Thyroid gland (tissue), 4 donors: Measurements from ENCODE around the gene CRABP2. TPM values are rescaled to one million over a fixed set of nuclear protein-coding genes. Genes with fewer than 3 reads are reported as not detected.

Experiments used
- DNase-seq, 2 donors: peaks; one replicate each; pipeline ENCODE4 v3.0.0-alpha.2; 2019
- H3K27ac ChIP-seq, 3 donors: fragments of 200-600 bp; sonication (generic); 1 replicate in 2 of 3; 2 replicates in 1 of 3; pipeline ENCODE4 v1.5.1; 2016 to 2019; ENCODE audit warnings: mild to moderate bottlenecking in 1 of 3, moderate library complexity in 1 of 3
- H3K27me3 ChIP-seq: fragments of 200-600 bp; sonication (generic); one replicate; pipeline ENCODE4 v1.5.1; 2019
- H3K36me3 ChIP-seq, 2 donors: fragments of 200-600 bp; sonication (generic); one replicate each; pipeline ENCODE4 v1.5.1; 2016 to 2019
- H3K4me1 ChIP-seq, 2 donors: fragments of 200-600 bp; sonication (generic); one replicate each; pipeline ENCODE4 v1.5.1; 2017 to 2019
- H3K4me3 ChIP-seq, 3 donors: fragments of 200-600 bp; sonication (generic); replicated peaks in 1 of 3; 1 replicate in 2 of 3; 2 replicates in 1 of 3; pipeline ENCODE4 v1.5.1; 2016; ENCODE audit warnings: mild to moderate bottlenecking in 1 of 3
- H3K9me3 ChIP-seq: fragments of 200-600 bp; sonication (generic); one replicate; pipeline ENCODE4 v1.5.1; 2017
- POLR2A ChIP-seq, 2 donors: fragments of 450-650 bp; IDR thresholded peaks; one replicate each; pipeline ENCODE4 v1.6.1; 2017; ENCODE audit warnings: antibody characterized with exemption in 2 of 2, mild to moderate bottlenecking in 2 of 2, moderate library complexity in 1 of 2
- WGBS, 2 donors: methylation state at CpG; one replicate each; pipeline ENCODE4 v1.1.5; 2017; 5-methylcytosine and 5-hydroxymethylcytosine counted together
- intact Hi-C: fragments of 100-400 bp; cut with DNase I; formaldehyde crosslinking; loops from one replicate; pipeline ENCODE4 v1.15.1; 2023
- total RNA-seq, 4 donors: library from RNA; depleted of rRNA; stranded (reverse); fragments of >200 nt; gene quantifications; one replicate each; pipeline ENCODE4 v1.2.3, GENCODE V29; 2016
- TF ChIP-seq, protein P1 (sequence below), 6 experiments: fragments of 200-600 bp in 3 of 6; fragments of 450-650 bp in 3 of 6; sonication (generic) in 3 of 6; IDR thresholded peaks; one replicate each; pipeline ENCODE4 v1.5.1; 2016 to 2019; ENCODE audit warnings: antibody characterized with exemption in 6 of 6, mild to moderate bottlenecking in 2 of 6, inconsistent platforms in 1 of 6, moderate library complexity in 1 of 6

CRABP2 gene
- total RNA-seq, 4 donors from 2014 or later: 3.0 to 15.3 (median 4.5) TPM; not detected in 1

DNA sequence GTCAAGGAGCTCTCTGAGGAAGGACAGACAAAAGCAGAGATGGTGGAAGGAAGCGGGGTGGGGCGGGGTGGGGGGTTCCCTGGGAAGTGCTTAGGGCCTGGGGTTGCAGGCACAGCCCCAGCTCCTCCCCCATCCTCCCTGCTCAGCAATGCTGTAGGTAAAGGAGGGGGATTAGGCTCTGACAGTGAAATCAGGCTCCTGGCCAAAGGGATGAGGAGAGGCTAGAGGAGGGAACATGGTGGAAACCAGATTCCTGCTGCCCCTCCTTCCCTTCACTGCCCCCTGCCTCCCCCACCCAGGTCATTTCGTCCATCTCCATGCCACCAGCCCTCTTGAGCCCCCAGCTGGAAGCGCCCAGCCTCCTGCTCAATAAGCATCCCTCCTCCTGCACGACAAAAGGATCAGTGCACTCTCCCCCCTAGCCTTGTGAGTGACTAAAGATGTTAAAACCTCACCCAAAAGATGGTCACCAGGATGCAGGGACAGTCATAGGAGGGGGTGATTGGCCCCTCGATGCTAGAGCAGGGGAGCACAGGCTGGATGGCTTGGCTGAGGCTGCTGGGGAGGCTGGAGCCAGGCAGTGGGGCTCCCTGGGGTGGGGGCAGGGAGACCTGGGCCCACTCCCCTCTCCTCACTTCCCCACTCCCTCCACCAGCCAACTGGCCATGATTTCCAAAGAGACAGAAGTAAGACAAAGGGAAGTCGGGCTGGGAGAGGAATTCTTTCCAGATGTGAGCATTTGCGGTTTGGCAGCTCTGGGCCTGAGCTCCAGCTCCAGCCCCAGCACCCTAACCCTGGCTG is 2.2 kb upstream of the CRABP2 start:
- Histone ChIP-seq H3K27ac (no peak overlapping the region), H3K4me3 (no peak overlapping the region), H3K4me1 (peaks cover 40 to 52% of the 10 kb centered on the region in 2 donors), H3K36me3 (no peaks in the 10 kb centered on the region), H3K9me3 (no peaks in the 10 kb centered on the region), H3K27me3 (no peaks in the 10 kb centered on the region)
- intact Hi-C loops: no loop called here
- WGBS, 2 donors: 60 to 74% methylated on average over 8 of the region's 8 CpGs
- no peak for DNase-seq
- TF ChIP-seq, protein P1, sequence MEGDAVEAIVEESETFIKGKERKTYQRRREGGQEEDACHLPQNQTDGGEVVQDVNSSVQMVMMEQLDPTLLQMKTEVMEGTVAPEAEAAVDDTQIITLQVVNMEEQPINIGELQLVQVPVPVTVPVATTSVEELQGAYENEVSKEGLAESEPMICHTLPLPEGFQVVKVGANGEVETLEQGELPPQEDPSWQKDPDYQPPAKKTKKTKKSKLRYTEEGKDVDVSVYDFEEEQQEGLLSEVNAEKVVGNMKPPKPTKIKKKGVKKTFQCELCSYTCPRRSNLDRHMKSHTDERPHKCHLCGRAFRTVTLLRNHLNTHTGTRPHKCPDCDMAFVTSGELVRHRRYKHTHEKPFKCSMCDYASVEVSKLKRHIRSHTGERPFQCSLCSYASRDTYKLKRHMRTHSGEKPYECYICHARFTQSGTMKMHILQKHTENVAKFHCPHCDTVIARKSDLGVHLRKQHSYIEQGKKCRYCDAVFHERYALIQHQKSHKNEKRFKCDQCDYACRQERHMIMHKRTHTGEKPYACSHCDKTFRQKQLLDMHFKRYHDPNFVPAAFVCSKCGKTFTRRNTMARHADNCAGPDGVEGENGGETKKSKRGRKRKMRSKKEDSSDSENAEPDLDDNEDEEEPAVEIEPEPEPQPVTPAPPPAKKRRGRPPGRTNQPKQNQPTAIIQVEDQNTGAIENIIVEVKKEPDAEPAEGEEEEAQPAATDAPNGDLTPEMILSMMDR (IDR thresholded peaks at IDR 0.05): no peak
- TF ChIP-seq POLR2A (IDR thresholded peaks at IDR 0.05): no peak

DNA sequence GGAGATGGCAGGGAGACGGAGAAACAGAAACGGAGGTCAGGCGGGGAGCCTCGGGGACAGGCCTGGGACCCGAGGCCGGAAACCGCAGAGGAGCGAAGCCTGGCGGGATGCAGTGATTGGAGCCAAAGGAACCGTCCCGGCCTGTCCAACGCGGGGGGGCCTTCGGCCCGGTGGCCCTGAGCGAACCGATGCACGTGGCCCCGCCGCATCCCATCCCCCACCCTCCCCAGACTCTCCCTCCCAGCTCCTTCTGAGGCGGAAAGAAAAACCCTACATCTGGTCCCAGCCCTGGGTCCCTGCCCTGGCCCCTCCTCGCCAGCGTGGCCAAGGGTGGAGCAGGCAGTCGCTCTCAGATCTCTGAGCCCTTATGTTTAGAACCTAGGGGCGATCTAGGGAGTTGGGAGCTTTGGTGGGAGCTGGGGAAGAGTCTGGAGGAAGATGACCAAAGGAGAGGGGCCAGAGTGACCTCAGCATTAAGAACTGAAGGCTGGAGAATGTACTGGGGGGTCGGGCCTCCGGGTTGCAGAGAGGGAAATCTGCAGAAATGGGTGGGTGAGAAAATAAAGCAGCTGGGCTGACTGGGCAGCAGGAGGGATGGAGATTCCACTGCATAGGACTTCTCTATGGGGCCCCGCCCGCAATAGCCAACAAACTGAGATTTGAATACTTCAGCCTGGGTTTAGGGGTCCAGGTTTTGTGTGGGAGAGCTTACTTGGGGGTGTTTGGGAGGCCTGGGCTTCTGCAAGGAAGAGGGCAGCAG is 1.5 kb upstream of the CRABP2 start:
- Histone ChIP-seq H3K4me3 (peak overlapping the region in 1 of 3 donors; percentile 34), H3K9me3 (no peaks in the 10 kb centered on the region), H3K27me3 (no peaks in the 10 kb centered on the region), H3K27ac (peak overlapping the region in 2 of 3 donors; percentile 33 to 59), H3K36me3 (no peaks in the 10 kb centered on the region), H3K4me1 (peaks cover 40 to 52% of the 10 kb centered on the region in 2 donors)
- WGBS, 2 donors: 17 to 22% methylated on average over 26 to 27 of the region's 29 CpGs
- TF ChIP-seq, protein P1 (IDR thresholded peaks at IDR 0.05): no peak
- TF ChIP-seq POLR2A (IDR thresholded peaks at IDR 0.05): no peak
- intact Hi-C loops: no loop called here
- DNase-seq: peak; percentile 50 to 57

DNA sequence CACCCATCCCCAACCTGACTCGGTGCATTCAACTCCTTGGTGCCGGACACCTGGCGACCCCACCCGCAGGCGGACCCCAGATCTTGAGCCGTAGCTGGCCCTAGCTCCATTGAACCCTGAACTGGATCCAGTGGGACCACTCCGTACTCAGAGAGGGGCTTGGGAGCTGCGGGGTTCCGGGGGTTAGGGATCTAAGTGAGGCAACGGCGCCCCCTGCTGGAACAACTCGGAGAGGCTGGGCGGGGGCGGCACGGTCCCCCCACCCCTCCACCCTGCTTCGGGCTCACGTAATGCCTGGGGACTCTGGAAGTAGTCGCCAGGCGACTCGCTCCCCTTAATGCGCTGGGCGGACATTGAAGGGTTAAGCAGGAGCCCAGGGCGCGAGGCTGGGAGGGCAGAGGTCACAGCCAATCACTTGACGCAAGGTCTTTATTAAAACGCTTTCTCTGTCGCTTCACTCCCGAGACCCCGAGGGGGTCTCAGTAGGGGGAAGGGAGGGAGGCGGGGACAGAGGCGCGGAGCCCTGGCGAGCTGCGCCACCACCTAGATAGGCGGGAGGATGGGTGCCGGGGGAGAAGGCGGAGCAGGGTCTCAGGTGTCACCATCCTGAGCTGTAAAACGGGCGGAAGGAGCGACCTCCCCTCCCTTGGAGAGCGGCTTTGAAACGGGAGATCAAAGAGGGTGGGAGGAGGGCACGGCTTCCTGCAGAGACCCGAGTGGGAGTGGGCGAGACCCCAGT is 704 bp upstream of the CRABP2 start:
- peak; percentile 57 to 64 for DNase-seq
- intact Hi-C loops: no loop called here
- H3K27ac ChIP-seq: peak overlapping the region; percentile 6 to 59 (median 33)
- H3K9me3 ChIP-seq: no peaks in the 10 kb centered on the region
- H3K4me3 ChIP-seq: peak overlapping the region in 2 of 3 donors; percentile 28 to 34
- peak in 1 of 2 donors; percentile 13 for TF ChIP-seq POLR2A (IDR thresholded peaks at IDR 0.05)
- TF ChIP-seq, protein P1 (IDR thresholded peaks at IDR 0.05): peak; percentile 63 to 84 (median 80)
- 3% methylated on average over 19 to 27 of the region's 45 CpGs for WGBS, 2 donors
- H3K4me1 ChIP-seq: peaks cover 40 to 52% of the 10 kb centered on the region in 2 donors
- H3K27me3 ChIP-seq: no peaks in the 10 kb centered on the region
- no peaks in the 10 kb centered on the region for H3K36me3 ChIP-seq

DNA sequence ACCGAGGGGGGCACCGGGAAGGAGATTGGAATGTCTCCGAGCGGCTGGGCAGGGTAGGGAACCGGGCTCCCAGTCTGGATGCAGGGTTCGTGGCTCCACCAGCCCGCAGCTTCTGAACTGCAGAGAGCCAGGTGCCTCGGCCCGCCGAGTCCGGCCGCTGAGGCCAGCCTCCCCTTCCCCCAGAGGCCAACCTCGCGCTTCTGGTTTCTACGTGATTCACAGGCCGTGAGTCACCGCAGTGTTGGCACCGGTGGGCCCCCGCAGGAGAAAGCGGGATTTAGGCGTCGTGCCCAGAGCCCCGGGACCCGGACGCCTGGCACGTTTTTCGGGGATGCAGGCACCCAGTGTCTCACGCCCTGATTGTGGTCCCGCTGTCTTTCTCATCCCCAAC is 458 bp downstream of the CRABP2 start:
- Histone ChIP-seq H3K4me3 (peak overlapping the region in 1 of 3 donors; percentile 34), H3K27me3 (no peaks in the 10 kb centered on the region), H3K27ac (peak overlapping the region in 1 of 3 donors; percentile 59), H3K36me3 (no peaks in the 10 kb centered on the region), H3K4me1 (peaks cover 37 to 50% of the 10 kb centered on the region in 2 donors), H3K9me3 (no peaks in the 10 kb centered on the region)
- intact Hi-C loops: no loop called here
- 3 to 4% methylated on average over 14 to 20 of the region's 29 CpGs for WGBS, 2 donors
- no peak for TF ChIP-seq POLR2A (IDR thresholded peaks at IDR 0.05)
- TF ChIP-seq, protein P1 (IDR thresholded peaks at IDR 0.05): no peak
- DNase-seq: peak; percentile 44 to 47
